GM18870 (cell line): Measurements from ENCODE around the gene EEFSEC.

Experiments used
- ATAC-seq: cut with Tn5 transposase; IDR thresholded peaks from one replicate; pipeline ENCODE4 v1.9.1; 2021; ENCODE audit warnings: moderate library complexity; ENCODE audit not compliant: unreplicated experiment

The EEFSEC gene

DNA sequence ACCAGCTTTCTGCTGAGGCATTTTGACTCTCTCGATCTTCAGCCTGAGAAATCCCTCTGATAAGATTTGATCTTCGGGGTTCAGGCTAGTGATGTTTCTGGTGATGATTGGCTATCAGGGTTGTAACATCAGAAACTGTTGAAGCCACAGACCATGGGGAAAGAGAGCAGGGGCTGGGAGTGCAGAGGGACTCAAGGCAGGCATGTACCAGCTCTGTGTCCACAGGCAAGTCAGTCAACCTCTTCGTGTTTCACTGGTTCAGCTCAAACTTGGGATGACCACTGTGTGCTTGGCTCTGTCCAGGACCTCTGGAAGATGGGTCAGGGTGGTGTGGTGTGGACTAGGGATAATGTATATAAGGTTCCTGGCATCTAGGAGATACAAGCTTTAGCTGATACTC lies 116.5 kb downstream of the EEFSEC start:
- ATAC-seq, result no peak

DNA sequence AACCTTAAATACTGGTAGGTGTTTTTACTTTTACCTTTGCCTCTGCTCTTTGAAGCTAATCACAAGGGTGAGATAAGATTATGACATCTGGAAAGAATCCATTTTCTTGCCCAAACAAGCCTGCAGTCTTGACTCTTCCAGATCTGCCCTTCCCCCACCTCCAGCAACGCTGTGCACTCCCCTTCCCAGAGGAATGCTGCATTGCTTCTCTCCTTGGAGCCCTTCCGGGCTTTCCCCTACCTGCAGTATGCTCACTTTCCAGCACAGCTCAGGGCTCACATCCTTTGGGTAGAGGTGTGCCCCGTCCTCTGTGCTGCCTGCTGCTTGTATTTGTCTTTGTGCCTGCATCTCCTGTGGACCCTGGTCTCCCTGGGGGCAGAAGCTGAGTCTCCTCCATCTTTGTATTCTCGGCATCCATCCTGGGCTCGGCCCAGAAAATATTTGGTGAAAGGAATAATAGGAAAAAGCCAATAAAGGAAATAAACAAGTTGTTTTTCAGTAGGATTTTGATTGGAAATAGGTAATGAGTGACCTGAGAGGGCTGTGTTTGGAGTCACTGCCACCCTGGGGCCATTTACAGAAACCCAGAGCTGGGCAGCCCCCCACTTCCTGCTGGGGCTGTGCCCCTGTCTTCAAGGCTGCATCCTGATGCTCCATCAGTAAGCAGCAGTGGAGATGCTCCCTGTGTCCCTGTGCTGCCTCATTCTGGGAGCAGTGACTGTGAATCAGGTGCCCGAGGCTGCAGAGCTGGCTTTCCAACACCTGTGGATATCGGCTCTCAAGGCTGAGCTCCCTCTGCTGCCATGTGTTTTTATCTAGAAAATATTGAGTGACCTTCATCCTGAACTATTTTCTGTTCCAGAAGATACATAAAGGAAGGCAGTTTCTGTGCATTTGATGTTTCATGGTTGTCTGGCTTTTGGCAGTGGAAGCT lies 117.5 kb downstream of the EEFSEC start:
- ATAC-seq, result no peak

DNA sequence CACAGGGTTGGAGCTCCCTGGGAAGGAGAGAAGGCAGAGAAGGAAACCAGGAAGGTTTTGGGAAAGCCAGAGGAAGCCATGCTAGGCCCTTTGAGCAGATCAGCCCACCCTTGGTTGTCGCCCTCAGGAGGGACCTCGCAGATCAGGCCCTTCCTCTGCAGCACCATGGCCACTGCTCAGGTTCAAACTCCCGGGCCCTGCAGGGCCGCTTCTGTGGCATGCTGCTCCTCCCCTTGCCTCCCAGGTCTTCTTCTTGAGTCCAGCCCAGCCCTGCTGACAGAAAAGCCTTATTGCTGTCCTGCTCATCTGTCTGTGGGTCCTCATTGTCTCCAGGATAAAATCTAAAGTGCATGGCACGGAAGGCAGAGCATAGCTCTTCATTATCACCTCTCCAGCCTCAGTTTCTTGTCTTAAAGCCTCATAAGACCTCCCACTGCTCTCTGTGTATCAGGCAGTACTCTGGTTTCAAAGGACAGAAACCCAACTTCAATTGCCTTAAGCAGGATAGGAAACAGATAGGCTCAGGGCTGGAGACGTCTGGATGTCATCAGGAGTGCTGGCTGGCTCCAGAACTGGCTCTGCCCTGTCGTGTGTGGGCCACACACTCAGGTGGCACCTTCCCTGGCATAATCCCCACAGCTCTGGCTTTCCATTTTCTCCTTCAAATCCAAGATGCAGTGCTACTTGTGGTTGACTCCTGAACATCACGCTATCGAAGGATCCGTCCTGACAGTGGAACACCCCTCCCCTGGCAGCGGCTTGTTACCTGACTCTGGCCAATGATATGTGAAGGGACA lies 118.5 kb downstream of the EEFSEC start:
- ATAC-seq, result no peak

DNA sequence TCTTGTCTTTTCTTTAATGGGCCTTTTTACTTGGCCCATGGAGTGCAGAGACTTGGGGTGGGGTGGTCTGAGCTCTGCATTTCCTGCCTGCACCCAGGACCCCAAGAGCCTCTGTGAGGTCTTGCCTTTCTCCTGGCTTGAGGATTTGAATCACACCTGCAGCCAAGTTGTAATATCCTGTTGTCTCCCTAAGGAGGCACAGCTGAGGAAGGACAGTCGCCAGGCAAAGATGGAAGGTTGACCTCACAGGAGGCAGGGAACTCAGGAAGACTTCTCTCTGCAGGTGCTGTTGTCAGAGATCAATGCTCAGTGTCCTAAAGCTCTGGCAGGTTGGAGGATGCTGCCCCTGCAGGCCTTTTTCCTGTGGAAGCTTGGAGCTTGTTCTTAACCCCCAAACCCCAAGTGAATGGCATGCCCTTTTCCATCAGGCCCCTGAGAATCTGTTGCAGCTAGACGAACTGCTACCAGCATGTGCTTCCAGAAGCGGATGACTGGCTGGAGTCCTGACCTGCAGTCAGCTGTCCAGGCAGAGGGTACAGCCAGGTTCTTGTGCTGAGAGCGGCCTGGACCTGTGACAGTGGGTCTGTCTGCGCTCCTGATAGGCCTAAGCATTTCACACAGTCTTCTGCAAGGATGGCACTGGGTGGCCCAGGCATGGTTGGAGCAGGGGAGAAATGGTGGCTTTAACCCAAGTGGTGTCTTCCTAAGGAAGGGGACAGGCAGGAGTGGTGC lies 120.0 kb downstream of the EEFSEC start:
- ATAC-seq, result no peak

DNA sequence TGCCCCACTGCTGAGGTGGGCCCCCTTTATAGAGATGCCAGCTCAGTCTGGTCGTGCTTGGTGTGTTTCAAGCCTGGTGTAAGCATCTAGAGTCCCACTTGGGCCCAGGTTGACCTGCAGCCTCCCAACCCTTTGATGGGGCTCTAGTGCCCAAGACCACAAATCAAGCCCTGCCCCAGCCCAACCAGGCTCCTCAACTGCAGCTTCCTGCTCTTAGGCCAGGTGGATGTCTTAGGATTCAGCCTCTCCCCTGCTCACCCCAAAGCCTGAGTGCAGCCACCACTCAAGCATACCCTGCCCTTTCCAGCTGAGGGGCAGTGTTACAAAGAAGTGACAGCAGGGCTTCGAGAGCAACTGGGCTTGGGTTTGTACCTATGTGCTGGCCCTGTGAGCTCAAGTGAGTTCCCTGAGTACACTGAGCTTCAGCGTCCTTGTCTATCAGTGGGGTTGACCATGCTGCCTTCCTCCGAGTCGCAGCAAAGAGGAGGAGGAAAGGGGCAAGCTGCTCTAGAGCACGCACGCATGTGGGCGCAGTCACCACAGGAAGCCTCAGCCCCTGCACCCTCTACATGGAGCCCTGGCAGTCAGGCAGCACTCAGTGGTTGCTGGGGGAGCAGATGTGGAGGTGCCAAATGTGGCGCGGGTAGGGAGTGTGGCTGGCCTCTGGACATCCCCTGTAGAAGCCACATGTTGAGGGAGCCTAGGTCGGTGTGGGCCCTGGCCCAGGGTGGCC lies 120.7 kb downstream of the EEFSEC start:
- no peak for ATAC-seq

DNA sequence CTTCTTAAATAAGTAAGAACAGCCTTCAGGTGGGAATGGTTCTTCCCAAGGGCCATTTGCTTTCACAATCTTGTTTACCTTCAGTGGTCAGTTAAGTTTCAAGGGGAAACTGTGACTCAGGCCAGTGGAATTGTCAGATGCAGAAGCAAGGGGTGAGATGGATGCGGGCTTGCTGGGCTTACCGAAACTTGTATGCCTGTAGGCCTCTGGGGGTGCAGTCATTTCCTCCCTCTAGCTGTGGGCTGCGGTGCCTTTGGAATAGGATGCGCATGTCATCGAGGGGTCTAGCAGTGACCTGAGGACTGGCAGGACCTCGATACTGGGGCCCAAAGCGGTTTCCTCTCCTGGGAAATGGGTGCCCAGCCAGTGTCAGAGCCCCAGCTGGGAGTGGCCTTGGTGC lies 121.6 kb downstream of the EEFSEC start:
- ATAC-seq, result no peak

DNA sequence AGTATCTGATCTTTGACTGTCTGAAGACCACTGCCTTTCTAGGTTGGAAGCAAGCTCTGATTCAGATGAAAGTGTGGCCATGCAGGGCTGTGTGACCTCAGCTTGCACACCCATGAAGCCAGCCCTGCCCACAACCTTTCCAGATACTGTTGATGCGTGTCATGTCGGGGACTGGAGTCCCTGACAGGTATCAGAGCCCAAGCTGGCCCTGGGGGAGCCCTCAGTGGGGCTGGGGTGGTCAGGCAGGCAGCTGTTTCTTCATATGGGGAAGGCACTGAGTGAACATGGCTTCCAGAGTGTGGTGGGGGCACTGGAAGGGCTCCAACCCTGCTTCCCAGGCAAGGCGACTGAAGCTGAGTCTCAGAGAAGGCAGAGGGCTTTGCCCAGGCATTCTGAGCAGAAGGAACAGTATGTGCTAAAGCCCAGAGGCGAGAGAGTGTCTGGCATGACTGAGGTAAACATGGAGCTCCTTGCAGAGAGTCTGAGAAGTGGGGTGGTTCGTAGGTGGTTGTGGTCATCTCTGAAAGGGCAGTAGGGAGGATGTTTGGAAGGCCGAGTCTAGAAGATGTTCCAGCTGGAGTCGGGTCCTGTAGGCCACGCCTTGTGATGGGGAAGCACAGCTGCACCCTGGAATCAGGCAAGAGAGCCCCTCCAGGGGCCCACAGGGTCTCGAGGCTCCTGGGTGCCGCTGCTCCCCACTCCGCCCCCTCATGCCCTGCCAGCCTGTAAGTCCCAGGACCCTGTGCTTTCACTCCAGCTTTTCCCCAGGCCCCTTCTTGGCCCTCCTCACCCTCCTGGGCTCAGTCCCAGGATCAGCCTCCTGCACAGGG lies 122.2 kb downstream of the EEFSEC start:
- ATAC-seq, result no peak

DNA sequence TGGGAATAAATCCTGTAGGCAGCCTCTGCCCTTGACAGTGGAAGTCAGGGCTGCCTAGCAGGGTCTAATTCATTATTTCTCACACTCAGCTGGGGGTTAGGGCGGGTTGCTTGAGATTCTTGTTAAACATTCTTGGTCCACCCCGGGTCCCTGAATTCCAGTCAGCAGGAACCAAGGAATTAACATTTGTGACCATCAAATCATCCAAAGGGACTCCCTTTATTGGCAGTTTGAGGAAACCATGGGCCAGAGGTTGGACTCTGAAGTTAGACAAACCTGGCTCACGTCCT lies 122.8 kb downstream of the EEFSEC start:
- no peak for ATAC-seq

DNA sequence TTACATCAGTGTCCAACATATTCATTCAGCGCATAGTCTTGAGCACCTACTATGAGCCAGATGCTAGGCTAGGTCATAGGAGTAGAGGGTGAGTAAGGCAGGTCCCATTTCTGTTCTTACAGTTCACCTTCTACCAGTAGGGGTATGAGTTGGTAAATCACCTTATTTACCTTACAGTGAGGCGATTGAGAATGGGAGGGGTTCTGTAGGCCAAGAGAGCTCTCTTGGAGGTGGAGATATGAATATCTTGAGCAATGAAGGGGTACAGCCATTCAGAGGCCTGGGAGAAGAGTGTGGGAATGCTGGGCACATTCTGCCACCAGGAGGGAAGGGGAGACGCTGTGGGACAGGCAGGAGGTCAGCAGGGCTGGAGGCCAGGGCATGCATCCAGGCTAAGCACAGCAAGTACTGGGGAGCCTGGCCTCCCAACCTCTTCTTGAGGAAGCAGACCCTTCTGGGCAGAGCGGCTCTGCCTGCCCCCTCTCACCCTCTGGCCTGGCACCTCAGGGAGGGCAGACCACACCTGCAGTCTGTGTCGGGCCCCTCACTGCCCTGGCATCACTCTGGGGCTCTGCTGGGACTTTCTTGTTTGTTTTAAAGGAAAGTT lies 123.4 kb downstream of the EEFSEC start:
- ATAC-seq, result no peak

DNA sequence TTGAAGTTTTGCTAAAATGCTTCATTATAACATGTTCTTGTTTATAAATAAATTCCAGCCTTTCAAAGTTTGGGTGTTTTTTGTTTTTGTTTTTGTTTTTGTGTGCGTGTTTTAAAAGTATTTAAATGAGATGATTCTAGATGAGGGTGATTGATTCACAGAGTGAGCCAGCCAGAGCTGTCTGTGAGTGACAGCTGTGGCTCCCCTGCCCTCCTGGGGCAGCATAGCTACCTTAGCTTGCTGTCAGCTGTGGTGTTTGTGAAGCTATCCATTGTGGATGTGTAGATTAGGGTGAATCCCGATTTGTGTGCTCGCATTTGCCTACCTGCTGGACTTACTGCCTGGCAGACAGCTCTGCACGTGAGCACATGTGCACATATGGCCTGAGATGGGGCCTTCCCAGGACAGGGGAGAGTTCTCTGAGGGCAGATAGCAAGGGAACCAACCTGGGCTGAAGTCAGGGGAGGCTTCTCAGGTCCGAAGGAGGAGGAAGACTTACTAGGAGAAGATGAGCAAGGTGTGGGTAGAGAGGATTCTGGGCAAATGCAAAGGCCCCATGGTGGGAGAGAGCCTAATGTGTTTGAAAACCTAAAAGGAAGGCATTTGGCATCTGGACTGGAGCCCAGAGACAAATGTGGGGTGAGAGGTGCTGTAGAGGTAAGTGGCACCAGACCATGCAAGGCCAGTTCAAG lies 124.2 kb downstream of the EEFSEC start:
- no peak for ATAC-seq

DNA sequence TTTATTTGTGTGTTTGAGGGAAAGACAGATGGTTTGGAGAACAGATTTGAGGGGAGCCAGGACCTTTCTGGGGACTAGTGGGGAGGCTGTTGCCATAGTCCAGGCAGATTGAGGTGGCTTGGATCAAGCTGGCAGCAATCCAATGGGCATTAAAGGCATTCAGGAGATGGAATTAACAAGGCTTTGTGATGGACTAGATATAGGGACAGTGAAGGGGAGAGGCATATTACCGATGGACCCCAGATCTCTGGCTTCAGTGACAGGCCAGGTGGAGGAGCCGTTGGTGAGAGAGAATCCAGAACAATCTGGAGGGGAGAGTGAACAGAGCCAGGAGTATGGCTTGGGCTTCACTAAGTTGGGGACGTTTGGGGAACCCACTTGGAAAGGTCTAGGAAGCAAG lies 124.8 kb downstream of the EEFSEC start:
- no peak for ATAC-seq

DNA sequence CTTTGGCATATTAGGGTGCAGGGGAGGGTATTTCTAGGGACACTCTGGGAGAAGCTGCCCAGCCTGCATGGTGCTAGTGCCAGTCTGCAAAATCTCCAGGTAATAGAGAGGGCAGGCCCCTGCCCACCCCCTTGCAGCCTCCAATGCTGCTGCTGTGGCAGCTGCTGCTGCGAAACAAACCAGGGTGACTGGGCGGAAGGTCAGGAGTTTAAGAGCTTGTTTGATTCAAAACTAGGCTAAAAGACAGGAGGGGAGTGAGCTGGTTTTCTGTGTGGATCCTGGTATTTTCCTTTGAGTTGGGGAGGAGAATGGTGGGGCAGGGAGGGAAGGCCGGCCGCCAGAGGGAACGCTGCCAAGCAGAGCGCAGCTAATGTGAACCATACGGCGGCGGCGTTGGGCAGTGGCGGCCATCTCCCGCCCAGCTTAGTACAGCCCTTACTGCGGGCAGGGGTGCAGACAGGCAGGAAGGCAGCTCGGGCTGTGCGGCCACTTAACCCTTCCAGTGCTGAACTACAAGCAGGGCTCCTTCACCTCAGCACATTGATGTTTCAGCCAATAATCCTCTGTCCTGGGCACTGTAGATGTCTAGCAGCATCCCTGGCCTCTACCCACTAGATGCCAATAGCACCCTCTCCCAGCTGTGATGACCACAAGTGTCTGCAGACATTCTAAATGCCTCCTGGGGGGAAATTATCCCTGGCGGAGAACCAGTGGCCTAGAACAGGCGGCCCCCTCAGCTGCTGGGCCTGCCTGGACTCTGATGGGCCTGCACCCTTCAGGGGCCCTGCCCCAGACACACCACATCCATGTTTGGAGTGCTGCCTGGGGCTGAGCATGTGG lies 125.7 kb downstream of the EEFSEC start:
- no peak for ATAC-seq

DNA sequence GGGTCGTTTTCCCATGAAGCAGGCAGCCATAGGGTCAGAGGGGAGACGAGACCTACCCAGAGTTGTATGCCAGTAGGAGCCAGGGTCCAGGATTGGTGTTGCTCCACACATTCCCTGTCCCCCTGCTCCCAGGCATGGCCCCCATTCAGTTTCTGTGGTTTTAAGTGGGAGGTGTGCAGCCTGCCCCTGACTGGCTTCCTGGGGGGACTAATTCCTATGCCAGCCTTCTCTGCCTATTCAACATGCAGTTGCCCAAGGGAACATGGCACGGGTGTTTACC lies 126.3 kb downstream of the EEFSEC start:
- ATAC-seq, result no peak

DNA sequence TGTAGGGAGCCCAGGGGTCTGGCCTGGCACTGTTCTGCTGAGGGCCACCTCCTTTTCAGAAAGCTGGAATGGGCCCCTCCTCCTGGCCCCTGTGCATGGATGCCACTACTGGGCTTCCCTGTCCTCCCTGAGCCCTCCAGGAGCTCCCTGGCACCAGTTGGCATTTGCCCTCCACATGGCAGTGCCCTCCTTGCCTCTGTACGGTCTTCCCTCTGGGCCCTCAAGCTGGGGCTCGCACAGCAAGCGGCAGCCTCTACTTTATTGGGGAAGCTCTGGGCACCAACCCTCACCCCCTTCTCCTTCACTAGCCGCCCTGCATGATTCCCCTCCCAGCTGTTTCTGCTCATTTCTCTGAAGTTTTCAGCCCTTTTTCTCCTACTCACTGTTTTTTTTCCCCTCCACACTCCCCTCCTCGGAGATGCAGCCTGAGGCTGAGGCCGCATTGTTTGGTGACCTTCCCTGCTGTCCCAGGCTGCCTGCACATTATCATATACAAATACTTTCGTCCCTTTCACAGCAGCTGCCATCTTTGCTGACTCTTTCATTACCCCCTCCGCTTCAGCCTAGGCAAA lies 127.3 kb downstream of the EEFSEC start:
- ATAC-seq, result no peak

DNA sequence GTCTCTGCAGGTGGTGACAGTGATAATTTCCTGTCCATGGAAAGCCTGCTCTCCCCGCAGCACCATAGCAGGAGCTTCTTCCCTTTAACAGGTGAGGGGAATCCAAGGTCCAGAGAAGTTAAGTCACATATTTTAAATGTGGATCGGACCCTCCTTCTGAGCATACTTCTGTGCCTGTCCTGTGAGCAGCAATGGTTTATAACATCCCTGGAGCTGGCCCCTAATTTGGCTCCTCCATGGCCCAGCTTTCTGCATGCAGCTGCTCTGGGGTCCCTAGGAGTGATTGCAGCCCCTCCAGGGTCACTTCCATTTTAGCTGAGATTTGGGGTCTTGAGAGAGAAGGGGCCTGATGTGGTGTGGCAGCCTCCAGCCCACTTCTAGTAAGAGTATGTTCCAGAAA lies 127.8 kb downstream of the EEFSEC start:
- no peak for ATAC-seq

DNA sequence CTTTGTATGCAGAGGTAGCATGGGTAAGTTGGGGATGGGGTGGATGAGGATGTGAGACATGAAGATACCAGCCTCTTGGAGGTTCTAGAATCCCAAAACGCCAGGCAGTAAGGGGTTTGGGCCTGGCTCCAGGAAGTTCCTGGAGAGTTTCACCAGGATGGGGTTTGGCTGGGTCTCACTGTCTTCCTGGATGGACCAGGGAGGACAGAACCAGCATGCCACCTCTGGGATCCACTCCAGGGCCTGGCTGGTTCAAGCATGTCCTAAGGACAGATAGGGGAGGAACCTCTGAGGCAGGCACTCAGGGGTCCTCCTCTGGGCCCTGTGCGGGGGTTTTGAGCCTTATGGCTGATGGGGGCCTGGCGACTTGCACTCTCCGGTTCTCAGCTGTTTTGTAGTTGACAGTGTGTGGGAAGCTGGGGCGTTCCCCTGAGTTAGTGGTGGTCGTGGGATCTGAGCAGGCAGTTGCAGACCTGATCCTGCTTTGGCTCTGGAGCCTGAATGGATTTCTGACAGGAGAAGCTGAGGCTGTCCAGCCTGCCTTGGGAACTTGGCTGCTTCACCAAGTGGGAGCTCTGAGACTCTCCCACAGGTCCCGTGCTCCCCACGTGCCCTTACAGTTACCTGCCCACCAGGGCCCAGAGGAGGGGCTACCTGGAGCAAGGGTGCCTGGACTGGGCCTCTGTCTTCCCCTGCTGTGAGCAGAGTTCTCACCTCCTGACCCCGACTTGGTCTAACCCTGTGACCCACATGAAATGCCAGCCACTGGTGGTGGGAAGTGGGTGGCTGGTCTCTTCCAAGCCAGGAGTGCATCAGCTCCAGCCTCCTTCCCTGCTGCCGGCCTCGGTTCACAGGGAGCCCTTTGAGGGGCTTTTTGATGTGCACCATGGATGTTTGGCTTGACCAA lies 128.4 kb downstream of the EEFSEC start:
- ATAC-seq, result no peak
